Bronchial epithelial cell (primary cell): Measurements from ENCODE around the gene KCNIP1. TPM values are rescaled to one million over a fixed set of nuclear protein-coding genes. Genes with fewer than 3 reads are reported as not detected.

Experiments
- DNase-seq: peaks from one replicate; pipeline ENCODE4 v3.0.0-alpha.2; 2010; ENCODE audit warnings: low read depth
- FAIRE-seq: peaks from 2 replicates; lab custom pipeline; 2011; peaks lifted over from hg19 to GRCh38; lab: Jason Lieb, UNC
- H3K27me3 ChIP-seq: 2 replicates; pipeline ENCODE4 v1.5.1; 2011; ENCODE audit warnings: low read length; ENCODE audit not compliant: control insufficient read depth, insufficient read depth
- H3K36me3 ChIP-seq: 2 replicates; pipeline ENCODE4 v1.5.1; 2011; ENCODE audit warnings: low read length; ENCODE audit not compliant: control insufficient read depth, insufficient read depth
- H3K4me3 ChIP-seq: 2 replicates; pipeline ENCODE4 v1.5.1; 2011; ENCODE audit warnings: mild to moderate bottlenecking, low read depth, low read length, control low read depth
- CTCF ChIP-seq: IDR thresholded peaks from 2 replicates; pipeline ENCODE4 v1.5.1; 2011; ENCODE audit warnings: mild to moderate bottlenecking, moderate library complexity, low read length, control low read depth, inconsistent platforms; ENCODE audit not compliant: insufficient read depth, severe bottlenecking
- total RNA-seq: library from RNA; depleted of rRNA; stranded (reverse); fragments of >200 nt; gene quantifications from 2 replicates; pipeline ENCODE4 v1.2.1, GENCODE V29; 2014

The KCNIP1 gene
- total RNA-seq, 1 donor from 2014 or later: under 0.01 TPM

GRCh38 chr5:170641589-170642031 lies 137.8 kb downstream of the KCNIP1 start:
- no peak for TF ChIP-seq CTCF
- DNase-seq (no peak), FAIRE-seq (no peak)
- H3K27me3 ChIP-seq: no peaks in the 10 kb centered on the region
- no peak overlapping the region for H3K4me3 ChIP-seq
- H3K36me3 ChIP-seq: no peaks in the 10 kb centered on the region

GRCh38 chr5:170642066-170642735 lies 138.4 kb downstream of the KCNIP1 start:
- H3K36me3 ChIP-seq: no peaks in the 10 kb centered on the region
- H3K4me3 ChIP-seq: no peak overlapping the region
- DNase-seq (no peak), FAIRE-seq (peak; percentile 23)
- TF ChIP-seq CTCF: no peak
- H3K27me3 ChIP-seq: no peaks in the 10 kb centered on the region

- H3K36me3 ChIP-seq: no peaks in the 10 kb centered on the region
- H3K27me3 ChIP-seq: no peaks in the 10 kb centered on the region
- DNase-seq: no peak
- no peak overlapping the region for H3K4me3 ChIP-seq
- FAIRE-seq: peak; percentile 47
- TF ChIP-seq CTCF: no peak
Measured at GRCh38 chr5:170642776-170643436, 139.1 kb downstream of the KCNIP1 start.

GRCh38 chr5:170643591-170643990 lies 139.8 kb downstream of the KCNIP1 start:
- no peaks in the 10 kb centered on the region for H3K27me3 ChIP-seq
- no peak for TF ChIP-seq CTCF
- H3K4me3 ChIP-seq: no peak overlapping the region
- DNase-seq: no peak
- H3K36me3 ChIP-seq: no peaks in the 10 kb centered on the region
- peak; percentile 68 for FAIRE-seq

GRCh38 chr5:170644501-170644900 lies 140.7 kb downstream of the KCNIP1 start:
- TF ChIP-seq CTCF: no peak
- Histone ChIP-seq H3K27me3 (no peaks in the 10 kb centered on the region), H3K4me3 (no peak overlapping the region), H3K36me3 (no peaks in the 10 kb centered on the region)
- FAIRE-seq (peak; percentile 50), DNase-seq (no peak)
